Gastrocnemius medialis (tissue), 4 donors: ENCODE results near the gene C5orf46. TPM values are rescaled to one million over a fixed set of nuclear protein-coding genes. Genes with fewer than 3 reads are reported as not detected.

Experiments
- ATAC-seq, 2 donors: fragments of 150-250 bp; one replicate each; pipeline ENCODE4 v1.9.1; 2016
- DNase-seq, 2 donors: peaks; one replicate each; pipeline ENCODE4 v3.0.0-alpha.2; 2019
- H3K27ac ChIP-seq, 4 donors: fragments of 200-600 bp; sonication (generic); 1 replicate in 1 of 4; 2 replicates in 3 of 4; pipeline ENCODE4 v1.5.1; 2016 to 2018; ENCODE audit warnings: mild to moderate bottlenecking in 2 of 4, moderate library complexity in 1 of 4
- H3K27me3 ChIP-seq, 3 donors: fragments of 200-600 bp; sonication (generic) in 2 of 3; 1 replicate in 1 of 3; 2 replicates in 2 of 3; pipeline versions ENCODE4 v1.5.1 to v1.6.0; 2016 to 2019; ENCODE audit warnings: mild to moderate bottlenecking in 1 of 3, moderate library complexity in 1 of 3
- H3K36me3 ChIP-seq, 2 donors: fragments of 200-600 bp; sonication (generic) in 1 of 2; one replicate each; pipeline ENCODE4 v1.5.1; 2017 to 2018
- H3K4me1 ChIP-seq, 2 donors: fragments of 200-600 bp; sonication (generic) in 1 of 2; one replicate each; pipeline ENCODE4 v1.5.1; 2016 to 2017; ENCODE audit warnings: mild to moderate bottlenecking in 2 of 2
- H3K4me3 ChIP-seq, 4 donors: fragments of 200-600 bp; sonication (generic) in 3 of 4; 1 replicate in 1 of 4; 2 replicates in 3 of 4; pipeline ENCODE4 v1.5.1; 2016 to 2019; ENCODE audit warnings: mild to moderate bottlenecking in 2 of 4
- H3K9me3 ChIP-seq, 3 donors: fragments of 200-600 bp; sonication (generic) in 2 of 3; 1 replicate in 1 of 3; 2 replicates in 2 of 3; pipeline ENCODE4 v1.5.1; 2016 to 2019
- CTCF ChIP-seq, 5 experiments: fragments of 450-650 bp in 3 of 5; fragments of 200-600 bp in 2 of 5; sonication (generic) in 2 of 5; IDR thresholded peaks in 4 of 5; conservative IDR thresholded peaks in 1 of 5; 1 replicate in 4 of 5; 2 replicates in 1 of 5; pipeline ENCODE4 v1.5.1; 2016 to 2019; ENCODE audit warnings: antibody characterized with exemption in 5 of 5, mild to moderate bottlenecking in 3 of 5, moderate library complexity in 3 of 5
- POLR2A ChIP-seq, 2 donors: fragments of 450-650 bp; IDR thresholded peaks; one replicate each; pipeline ENCODE4 v1.6.1; 2017; ENCODE audit warnings: antibody characterized with exemption in 2 of 2, mild to moderate bottlenecking in 2 of 2, moderate library complexity in 2 of 2
- in situ Hi-C, 4 donors: fragments of 200-750 bp; cut with MboI; loops; one replicate each; pipeline versions ENCODE4 v1.15.0 to v1.8.0; 2017; ENCODE audit warnings: low sequenced_read_pairs in 4 of 4
- intact Hi-C: fragments of 100-400 bp; cut with DNase I; formaldehyde crosslinking; loops from one replicate; pipeline ENCODE4 v1.15.1; 2023; ENCODE audit warnings: low total_unique reads
- total RNA-seq, 4 donors: library from RNA; depleted of rRNA; stranded (reverse); fragments of >200 nt; gene quantifications; one replicate each; pipeline versions ENCODE4 v1.1.0 to v1.2.3, GENCODE V29; 2016

C5orf46 gene
- total RNA-seq, 4 donors from 2014 or later: not detected

- H3K36me3 ChIP-seq: no peaks in the 10 kb centered on the region
- no peak overlapping the region for H3K4me3 ChIP-seq
- TF ChIP-seq CTCF (IDR thresholded peaks at IDR 0.05 in 4 of 5, conservative IDR thresholded peaks at IDR 0.05 in 1 of 5) (no peak), POLR2A (IDR thresholded peaks at IDR 0.05) (no peak)
- no peaks in the 10 kb centered on the region for H3K4me1 ChIP-seq
- DNase-seq (no peak), ATAC-seq (no peak)
- intact Hi-C loops (no loop called here), in situ Hi-C loops (no loop called here)
- H3K27me3 ChIP-seq: no peaks in the 10 kb centered on the region
- no peaks in the 10 kb centered on the region for H3K9me3 ChIP-seq
- no peak overlapping the region for H3K27ac ChIP-seq
Observed at GRCh38 chr5:147925020-147925419, 18.7 kb upstream of the C5orf46 start.

- Histone ChIP-seq H3K27me3 (no peaks in the 10 kb centered on the region), H3K36me3 (no peaks in the 10 kb centered on the region), H3K4me1 (no peaks in the 10 kb centered on the region), H3K9me3 (no peaks in the 10 kb centered on the region), H3K4me3 (no peak overlapping the region), H3K27ac (no peak overlapping the region)
- ATAC-seq: no peak
- TF ChIP-seq POLR2A (IDR thresholded peaks at IDR 0.05) (no peak), CTCF (IDR thresholded peaks at IDR 0.05 in 4 of 5, conservative IDR thresholded peaks at IDR 0.05 in 1 of 5) (no peak)
- in situ Hi-C loops: no loop called here
- no peak for DNase-seq
- intact Hi-C loops: no loop called here
Observed at GRCh38 chr5:147921136-147921535, 14.8 kb upstream of the C5orf46 start.

DNA sequence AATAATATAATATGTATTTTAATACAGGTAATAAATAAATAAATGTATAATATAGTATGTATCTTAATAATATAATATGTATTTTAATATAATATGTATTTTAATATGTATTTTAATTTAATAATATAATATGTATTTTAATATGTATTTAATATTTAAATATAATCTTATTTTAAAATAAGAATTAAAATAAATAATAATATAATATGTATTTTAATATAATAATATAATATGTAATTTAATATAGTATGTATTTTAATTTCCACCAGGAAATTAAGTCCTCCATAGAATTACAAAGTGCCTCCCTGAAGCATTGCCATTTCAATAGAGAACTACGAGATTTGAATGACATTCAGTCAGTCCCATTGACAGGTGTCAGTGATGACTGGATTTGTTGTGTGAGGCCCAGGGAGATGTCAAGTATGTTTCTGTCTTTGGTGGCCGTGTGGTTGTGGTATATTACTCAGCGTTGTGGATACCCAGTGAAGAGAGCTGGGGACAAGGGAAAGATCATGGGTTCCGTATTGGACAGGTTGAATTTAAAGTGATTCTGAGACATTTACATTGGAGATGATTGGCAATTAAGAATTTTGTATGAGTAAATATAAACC is 14.2 kb upstream of the C5orf46 start:
- ATAC-seq (no peak), DNase-seq (no peak)
- Histone ChIP-seq H3K4me3 (no peak overlapping the region), H3K9me3 (no peaks in the 10 kb centered on the region), H3K36me3 (no peaks in the 10 kb centered on the region), H3K27ac (no peak overlapping the region), H3K27me3 (no peaks in the 10 kb centered on the region), H3K4me1 (no peaks in the 10 kb centered on the region)
- TF ChIP-seq POLR2A (IDR thresholded peaks at IDR 0.05) (no peak), CTCF (IDR thresholded peaks at IDR 0.05 in 4 of 5, conservative IDR thresholded peaks at IDR 0.05 in 1 of 5) (no peak)
- intact Hi-C loops: no loop called here
- in situ Hi-C loops: no loop called here

DNA sequence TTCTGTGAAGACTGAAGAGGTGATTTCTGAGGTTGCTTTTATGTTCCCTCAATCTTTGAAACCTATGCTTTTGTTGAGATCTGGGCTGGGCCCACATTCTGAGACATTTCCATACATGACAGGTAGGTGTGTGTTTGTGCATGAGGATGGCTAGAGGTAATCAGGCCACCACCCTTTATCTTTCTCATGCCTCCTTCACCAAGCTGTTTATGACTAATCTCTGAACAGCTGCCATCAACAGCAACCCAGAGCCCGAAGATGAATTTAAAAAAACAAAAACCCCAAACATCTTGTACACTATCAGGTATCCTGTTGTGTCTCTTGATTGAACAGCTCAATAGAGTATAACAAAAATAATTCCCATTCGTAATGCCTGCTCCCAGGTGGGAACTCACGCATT is 12.6 kb upstream of the C5orf46 start:
- H3K4me3 ChIP-seq: no peak overlapping the region
- TF ChIP-seq CTCF (IDR thresholded peaks at IDR 0.05 in 4 of 5, conservative IDR thresholded peaks at IDR 0.05 in 1 of 5) (no peak), POLR2A (IDR thresholded peaks at IDR 0.05) (no peak)
- no peak for ATAC-seq
- intact Hi-C loops (no loop called here), in situ Hi-C loops (no loop called here)
- no peaks in the 10 kb centered on the region for H3K27me3 ChIP-seq
- H3K27ac ChIP-seq: no peak overlapping the region
- no peaks in the 10 kb centered on the region for H3K9me3 ChIP-seq
- DNase-seq: no peak
- H3K4me1 ChIP-seq: no peaks in the 10 kb centered on the region
- H3K36me3 ChIP-seq: no peaks in the 10 kb centered on the region

DNA sequence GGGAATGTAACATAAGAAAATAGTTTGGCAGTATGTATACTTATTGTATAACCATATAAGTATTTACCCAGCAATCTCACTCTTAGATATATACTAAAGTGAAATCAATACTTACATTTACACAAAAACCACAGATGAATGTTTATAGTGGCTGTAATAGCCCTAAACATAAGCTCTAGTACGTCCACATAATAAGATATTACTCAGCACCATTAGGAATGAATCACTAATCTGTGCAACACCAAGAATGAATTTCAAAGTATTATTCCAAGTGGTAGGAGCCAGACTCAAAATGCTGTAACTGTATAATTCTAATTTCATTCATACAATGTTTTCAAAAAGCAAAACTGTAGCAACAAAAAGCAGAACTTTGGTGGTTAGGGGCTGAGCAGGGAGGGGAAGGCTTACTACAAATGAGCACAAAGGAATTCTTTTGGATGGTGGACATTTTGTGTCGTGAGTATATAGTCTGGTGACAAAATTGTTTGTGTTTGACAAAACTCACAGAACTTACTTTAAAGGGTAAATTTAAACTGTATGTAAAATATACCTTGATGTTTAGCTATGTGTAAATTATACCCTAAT is 11.9 kb upstream of the C5orf46 start:
- H3K4me3 ChIP-seq: no peak overlapping the region
- intact Hi-C loops: no loop called here
- ATAC-seq: no peak
- no peaks in the 10 kb centered on the region for H3K27me3 ChIP-seq
- in situ Hi-C loops: no loop called here
- H3K4me1 ChIP-seq: no peaks in the 10 kb centered on the region
- no peak for DNase-seq
- no peaks in the 10 kb centered on the region for H3K9me3 ChIP-seq
- H3K36me3 ChIP-seq: no peaks in the 10 kb centered on the region
- no peak for TF ChIP-seq CTCF (IDR thresholded peaks at IDR 0.05 in 4 of 5, conservative IDR thresholded peaks at IDR 0.05 in 1 of 5)
- no peak for TF ChIP-seq POLR2A (IDR thresholded peaks at IDR 0.05)
- no peak overlapping the region for H3K27ac ChIP-seq
